Measurements from ENCODE around the gene SHMT2.

The SHMT2 gene

DNA sequence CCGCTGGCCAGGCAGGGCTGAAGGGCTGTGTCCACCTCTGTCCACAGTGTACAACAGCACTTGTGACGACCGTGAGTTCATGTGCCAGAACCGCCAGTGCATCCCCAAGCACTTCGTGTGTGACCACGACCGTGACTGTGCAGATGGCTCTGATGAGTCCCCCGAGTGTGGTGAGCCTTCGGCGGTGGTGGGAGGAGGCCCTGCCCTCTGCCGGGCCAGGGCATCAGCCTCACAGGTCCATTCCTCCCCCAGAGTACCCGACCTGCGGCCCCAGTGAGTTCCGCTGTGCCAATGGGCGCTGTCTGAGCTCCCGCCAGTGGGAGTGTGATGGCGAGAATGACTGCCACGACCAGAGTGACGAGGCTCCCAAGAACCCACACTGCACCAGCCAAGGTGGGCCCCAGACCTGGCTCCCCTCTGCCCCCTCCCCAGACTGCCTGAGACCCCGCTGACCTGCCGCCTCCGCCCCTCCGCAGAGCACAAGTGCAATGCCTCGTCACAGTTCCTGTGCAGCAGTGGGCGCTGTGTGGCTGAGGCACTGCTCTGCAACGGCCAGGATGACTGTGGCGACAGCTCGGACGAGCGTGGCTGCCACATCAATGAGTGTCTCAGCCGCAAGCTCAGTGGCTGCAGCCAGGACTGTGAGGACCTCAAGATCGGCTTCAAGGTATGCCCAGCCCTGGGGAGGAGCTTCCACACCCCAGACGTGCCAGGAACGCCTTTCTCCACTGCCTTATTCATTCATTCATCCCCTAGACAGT is 33.7 kb upstream of the SHMT2 start:
- DNase-seq (ENCODE audit: low spot score) = no peak
- in situ Hi-C loops (cut with MboI; ENCODE audit: low pct_unique_long_range_greater_than_20kb, low sequenced_read_pairs, unreplicated experiment) = no loop called here
- TF ChIP-seq, protein P1, sequence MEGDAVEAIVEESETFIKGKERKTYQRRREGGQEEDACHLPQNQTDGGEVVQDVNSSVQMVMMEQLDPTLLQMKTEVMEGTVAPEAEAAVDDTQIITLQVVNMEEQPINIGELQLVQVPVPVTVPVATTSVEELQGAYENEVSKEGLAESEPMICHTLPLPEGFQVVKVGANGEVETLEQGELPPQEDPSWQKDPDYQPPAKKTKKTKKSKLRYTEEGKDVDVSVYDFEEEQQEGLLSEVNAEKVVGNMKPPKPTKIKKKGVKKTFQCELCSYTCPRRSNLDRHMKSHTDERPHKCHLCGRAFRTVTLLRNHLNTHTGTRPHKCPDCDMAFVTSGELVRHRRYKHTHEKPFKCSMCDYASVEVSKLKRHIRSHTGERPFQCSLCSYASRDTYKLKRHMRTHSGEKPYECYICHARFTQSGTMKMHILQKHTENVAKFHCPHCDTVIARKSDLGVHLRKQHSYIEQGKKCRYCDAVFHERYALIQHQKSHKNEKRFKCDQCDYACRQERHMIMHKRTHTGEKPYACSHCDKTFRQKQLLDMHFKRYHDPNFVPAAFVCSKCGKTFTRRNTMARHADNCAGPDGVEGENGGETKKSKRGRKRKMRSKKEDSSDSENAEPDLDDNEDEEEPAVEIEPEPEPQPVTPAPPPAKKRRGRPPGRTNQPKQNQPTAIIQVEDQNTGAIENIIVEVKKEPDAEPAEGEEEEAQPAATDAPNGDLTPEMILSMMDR (IDR thresholded peaks at IDR 0.05; ENCODE audit: extremely low read depth, insufficient read depth, missing control alignments) = no peak

DNA sequence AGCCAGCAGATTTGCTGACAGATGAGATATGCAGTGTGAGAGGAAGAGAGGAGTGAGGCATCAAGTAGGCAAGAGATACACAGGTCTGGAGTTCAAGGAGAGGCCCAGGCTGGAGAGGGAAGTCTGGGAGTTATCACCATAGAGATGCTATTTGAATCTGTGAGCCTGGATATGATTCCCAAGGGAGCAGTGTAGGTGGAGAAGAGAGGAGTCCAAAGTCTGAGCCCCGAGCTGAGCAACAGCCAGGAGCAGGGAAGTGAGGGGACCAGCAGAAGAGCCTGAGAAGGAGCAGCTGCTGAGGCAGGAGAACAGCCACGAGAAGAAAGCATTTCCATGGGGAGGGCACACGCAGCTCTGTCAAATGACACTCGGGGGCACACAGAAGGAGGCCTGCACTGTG is 33.1 kb upstream of the SHMT2 start:
- in situ Hi-C loops (cut with MboI; ENCODE audit: low pct_unique_long_range_greater_than_20kb, low sequenced_read_pairs, unreplicated experiment) = no loop called here
- DNase-seq (ENCODE audit: low spot score) = no peak

DNA sequence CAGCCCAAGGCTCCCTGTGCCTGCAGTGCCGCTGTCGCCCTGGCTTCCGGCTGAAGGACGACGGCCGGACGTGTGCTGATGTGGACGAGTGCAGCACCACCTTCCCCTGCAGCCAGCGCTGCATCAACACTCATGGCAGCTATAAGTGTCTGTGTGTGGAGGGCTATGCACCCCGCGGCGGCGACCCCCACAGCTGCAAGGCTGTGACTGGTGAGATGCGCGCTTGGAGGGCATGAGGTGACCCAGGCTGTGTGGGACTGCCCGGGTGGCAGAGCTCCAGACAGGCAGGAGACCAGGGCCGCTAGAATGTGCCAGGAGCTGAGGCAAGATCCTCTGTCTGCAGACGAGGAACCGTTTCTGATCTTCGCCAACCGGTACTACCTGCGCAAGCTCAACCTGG is 32.6 kb upstream of the SHMT2 start:
- no peak for DNase-seq (ENCODE audit: low spot score)
- TF ChIP-seq, protein P1 (IDR thresholded peaks at IDR 0.05; ENCODE audit: extremely low read depth, insufficient read depth, missing control alignments) = no peak
- in situ Hi-C loops (cut with MboI; ENCODE audit: low pct_unique_long_range_greater_than_20kb, low sequenced_read_pairs, unreplicated experiment) = no loop called here

More for the DNA sequence above, 33.1 kb upstream of the SHMT2 start:
- TF ChIP-seq, protein P1 (IDR thresholded peaks at IDR 0.05; ENCODE audit: extremely low read depth, insufficient read depth, missing control alignments) = no peak

DNA sequence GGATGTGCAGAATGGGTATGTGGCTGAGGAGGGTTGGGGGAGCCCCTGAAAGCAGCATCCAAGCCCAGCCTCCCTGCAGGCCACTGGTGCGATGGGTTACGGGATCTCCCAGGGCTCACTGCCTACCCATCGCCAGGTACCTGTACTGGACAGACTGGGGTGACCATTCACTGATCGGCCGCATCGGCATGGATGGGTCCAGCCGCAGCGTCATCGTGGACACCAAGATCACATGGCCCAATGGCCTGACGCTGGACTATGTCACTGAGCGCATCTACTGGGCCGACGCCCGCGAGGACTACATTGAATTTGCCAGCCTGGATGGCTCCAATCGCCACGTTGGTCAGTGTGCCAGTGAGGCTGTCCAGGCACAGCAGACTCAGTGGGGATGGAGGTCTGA is 31.2 kb upstream of the SHMT2 start:
- TF ChIP-seq, protein P1 (IDR thresholded peaks at IDR 0.05; ENCODE audit: extremely low read depth, insufficient read depth, missing control alignments) = no peak
- in situ Hi-C loops (cut with MboI; ENCODE audit: low pct_unique_long_range_greater_than_20kb, low sequenced_read_pairs, unreplicated experiment) = no loop called here

DNA sequence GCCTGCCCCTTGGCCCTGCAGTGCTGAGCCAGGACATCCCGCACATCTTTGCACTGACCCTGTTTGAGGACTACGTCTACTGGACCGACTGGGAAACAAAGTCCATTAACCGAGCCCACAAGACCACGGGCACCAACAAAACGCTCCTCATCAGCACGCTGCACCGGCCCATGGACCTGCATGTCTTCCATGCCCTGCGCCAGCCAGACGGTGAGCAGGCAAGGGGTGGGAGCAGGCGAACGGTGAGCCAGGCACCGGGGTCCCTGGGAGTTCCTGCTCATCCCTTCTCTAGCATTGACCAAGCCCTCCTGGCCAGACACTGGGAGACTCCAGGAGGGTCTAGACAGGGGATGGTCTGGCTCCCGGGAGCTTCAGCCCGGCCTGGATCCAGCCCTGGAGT is 30.3 kb upstream of the SHMT2 start:
- in situ Hi-C loops (cut with MboI; ENCODE audit: low pct_unique_long_range_greater_than_20kb, low sequenced_read_pairs, unreplicated experiment) = no loop called here
- DNase-seq (ENCODE audit: low spot score) = no peak
- TF ChIP-seq, protein P1 (IDR thresholded peaks at IDR 0.05; ENCODE audit: extremely low read depth, insufficient read depth, missing control alignments) = no peak

More for the DNA sequence above, 31.2 kb upstream of the SHMT2 start:
- DNase-seq (ENCODE audit: low spot score) = no peak

DNA sequence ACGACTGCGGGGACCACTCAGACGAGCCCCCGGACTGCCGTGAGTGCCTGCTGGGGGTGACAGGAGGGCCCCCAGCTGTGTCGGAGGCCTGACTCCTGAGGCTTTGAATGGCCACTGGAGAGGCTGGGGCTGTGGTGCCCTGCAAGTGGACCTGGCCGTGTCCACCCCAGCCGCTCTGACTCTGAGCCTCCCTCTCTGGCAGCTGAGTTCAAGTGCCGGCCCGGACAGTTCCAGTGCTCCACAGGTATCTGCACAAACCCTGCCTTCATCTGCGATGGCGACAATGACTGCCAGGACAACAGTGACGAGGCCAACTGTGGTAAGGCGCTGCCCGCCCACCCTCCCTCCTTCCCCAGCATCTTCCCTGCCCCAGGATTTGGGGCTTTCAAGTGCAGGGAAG is 29.0 kb upstream of the SHMT2 start:
- in situ Hi-C loops (cut with MboI; ENCODE audit: low pct_unique_long_range_greater_than_20kb, low sequenced_read_pairs, unreplicated experiment) = no loop called here
- TF ChIP-seq, protein P1 (IDR thresholded peaks at IDR 0.05; ENCODE audit: extremely low read depth, insufficient read depth, missing control alignments) = no peak
- no peak for DNase-seq (ENCODE audit: low spot score)
